GM12872 (cell line): Measurements from ENCODE around the gene RHOT2.

Experiments used
- TF ChIP-seq, protein P1 (sequence below): IDR thresholded peaks from 3 replicates; pipeline ENCODE4 v1.5.1; 2011; ENCODE audit warnings: low read depth, mild to moderate bottlenecking, low read length, moderate library complexity; ENCODE audit not compliant: insufficient read depth

Gene RHOT2

DNA sequence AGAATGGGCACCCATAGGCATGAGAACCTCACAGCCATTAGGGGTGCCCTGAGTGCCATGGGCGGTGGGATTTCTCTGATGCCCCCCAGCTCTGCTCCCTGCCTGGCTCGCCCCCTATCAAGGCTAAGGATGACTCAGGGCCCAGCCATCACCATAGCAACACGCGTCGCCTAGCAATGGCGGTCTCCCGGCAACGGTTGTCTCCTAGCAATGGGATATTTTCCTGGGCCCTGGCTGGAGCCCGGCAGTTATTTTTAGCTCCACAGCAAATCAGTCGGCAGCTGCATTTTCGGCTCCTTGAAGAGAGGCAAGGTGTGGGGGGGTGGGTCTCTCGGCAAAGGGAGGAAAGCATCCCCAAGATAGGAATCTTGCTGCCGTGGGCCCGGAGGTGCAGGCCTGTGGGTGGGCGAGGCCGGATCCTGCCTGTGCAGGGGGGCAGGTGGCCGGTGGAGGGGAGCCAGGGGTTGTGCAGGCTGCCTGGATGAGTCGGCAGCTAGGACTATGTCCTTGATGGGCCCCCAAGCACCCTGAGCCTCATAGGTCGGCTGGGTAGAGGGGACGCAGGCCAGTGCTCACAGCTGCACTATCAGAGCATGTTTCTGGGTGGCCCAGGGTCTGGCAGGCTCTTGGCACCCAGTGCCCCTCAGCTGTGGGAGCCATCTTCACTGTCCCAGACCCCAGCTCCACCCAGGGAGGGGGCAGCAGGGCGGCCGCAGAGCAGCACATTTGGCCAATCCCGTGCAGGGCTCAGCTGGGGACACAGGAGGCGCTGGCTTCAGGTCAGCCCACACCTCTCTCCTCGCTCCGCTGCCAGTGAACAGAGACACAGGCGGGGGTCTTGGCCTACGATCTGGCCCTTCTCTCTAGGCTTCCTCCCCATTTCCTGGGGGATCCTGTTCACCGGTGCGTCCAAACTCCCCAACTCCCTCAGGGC lies 41.9 kb downstream of the RHOT2 start:
- TF ChIP-seq, protein P1, sequence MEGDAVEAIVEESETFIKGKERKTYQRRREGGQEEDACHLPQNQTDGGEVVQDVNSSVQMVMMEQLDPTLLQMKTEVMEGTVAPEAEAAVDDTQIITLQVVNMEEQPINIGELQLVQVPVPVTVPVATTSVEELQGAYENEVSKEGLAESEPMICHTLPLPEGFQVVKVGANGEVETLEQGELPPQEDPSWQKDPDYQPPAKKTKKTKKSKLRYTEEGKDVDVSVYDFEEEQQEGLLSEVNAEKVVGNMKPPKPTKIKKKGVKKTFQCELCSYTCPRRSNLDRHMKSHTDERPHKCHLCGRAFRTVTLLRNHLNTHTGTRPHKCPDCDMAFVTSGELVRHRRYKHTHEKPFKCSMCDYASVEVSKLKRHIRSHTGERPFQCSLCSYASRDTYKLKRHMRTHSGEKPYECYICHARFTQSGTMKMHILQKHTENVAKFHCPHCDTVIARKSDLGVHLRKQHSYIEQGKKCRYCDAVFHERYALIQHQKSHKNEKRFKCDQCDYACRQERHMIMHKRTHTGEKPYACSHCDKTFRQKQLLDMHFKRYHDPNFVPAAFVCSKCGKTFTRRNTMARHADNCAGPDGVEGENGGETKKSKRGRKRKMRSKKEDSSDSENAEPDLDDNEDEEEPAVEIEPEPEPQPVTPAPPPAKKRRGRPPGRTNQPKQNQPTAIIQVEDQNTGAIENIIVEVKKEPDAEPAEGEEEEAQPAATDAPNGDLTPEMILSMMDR, result no peak

DNA sequence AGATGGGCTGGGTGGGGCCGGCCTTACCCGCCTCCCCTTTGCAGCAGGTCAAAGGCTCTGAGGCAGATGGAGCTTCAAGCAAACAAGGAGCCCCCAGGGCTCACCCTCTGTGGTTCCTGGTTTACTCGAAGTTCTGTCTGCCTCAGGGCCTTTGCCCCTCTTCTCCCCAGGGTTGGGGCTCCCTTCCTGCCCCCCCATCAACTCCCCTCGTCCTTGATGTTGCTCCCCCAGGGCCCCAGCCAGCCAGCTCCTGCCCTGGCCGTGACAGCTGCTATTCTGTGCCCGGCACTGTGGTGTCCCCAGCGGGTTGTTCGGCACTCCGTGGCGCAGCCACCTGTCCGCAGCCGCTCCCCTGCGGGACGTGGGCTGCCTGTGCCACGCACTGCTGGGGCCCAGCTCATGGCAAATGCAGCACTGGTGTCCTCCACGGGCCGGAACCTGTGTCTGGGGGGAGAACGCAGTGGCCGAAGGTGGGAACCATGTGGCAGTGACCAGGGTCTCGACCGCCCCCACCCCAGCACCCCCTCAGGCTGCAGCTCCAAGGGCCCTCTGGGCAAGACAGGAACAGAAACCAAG lies 42.7 kb downstream of the RHOT2 start:
- TF ChIP-seq, protein P1, result no peak

DNA sequence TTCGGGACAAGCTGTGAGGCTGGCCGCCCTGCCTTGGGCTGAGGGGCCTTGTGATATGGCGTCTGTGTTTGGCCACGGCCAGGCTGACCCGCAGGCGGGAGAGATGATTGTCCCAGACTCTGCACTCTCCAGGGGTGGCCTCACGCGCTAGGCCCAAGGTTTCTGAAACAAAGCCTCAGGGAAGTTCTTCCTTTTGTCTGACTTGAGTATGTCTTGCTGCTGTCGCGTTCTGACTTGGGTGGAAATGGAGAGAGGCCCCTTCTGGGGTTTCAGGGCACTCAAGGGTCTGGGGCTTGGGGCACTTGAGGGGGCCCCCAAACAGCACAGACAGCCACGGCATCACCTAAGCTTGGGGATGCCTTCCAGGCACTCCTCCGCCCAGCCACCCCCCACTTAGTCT lies 43.2 kb downstream of the RHOT2 start:
- TF ChIP-seq, protein P1, result no peak

DNA sequence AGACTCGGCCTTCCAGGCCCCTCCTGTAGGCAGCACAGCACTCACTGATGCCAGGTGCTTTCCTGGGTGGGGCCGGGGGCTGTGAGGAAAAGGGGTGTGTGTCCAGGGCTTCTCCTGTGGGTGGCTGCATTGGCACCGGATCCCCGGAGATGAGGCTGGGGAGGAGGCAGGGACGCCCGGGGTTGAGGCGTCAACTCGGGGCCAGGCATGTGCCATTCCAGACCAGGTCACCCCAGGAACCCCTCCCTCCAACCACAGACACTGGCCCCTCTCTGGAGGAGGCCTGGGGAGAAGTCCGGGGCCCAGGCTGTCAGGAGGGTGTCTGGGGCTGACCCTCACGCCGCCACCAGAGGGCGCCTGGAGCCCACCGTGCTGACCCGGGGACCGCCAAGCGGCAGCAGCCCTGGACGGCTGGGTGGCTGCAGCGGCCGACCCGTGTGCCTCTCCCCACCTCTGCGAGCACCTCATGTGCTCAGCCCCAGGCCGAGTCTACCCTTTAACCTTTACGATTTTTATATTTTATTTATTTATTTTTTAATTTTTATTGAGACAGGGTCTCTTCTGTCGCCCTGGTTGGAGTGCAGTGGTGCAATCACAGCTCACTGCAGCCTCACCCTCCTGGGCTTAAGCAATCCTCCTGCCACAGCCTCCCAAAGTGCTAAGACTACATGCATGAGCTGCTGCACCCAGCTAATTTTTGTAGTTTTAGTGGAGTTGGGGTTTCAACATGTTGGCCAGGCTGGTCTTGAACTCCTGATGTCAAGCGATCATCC lies 43.8 kb downstream of the RHOT2 start:
- TF ChIP-seq, protein P1, result peak; percentile 94

DNA sequence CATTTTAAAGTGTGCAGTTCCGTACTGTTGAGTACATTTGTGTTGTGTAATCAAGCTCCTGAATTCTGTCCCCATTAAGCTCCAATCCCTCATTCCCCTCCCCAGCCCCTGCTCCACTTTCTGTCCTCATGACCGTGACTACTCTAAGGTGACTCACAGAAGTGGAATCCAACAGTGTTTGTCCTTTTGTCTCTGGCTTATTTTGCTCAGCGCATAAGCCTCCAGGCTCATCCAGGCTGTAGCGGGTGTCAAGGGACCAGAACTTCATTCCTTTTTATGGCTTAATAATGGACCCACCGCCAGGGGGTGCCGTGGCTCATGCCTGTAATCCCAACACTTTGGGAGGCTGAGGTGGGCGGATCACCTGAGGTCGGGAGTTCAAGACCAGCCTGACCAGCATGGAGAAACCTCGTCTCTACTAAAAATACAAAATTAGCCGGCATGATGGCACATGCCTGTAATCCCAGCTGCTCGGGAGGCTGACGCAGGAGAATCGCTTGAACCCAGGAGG lies 44.9 kb downstream of the RHOT2 start:
- TF ChIP-seq, protein P1, result peak; percentile 44; the same call in 2 of the 3 replicates

DNA sequence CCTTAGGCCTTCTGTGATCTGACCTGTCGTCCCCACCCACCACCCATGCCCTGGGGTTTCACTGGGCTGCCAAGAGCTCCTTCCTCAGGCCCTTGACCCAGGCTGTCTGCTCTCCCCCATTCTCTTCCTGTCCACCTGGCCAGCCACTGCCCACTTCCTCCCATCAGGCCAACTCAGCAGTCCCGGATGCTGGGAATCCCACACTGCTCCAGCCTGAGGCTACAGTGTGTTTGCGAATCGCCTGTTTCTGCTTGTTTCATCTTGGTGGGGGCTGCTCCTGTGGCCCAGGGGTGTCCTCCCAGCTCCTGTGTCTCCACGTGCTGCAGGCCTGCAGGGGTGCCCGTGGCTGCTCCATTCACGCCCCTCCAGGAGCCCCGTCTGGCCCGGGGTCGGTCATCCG lies 46.1 kb downstream of the RHOT2 start:
- TF ChIP-seq, protein P1, result no peak
